Measurements from ENCODE around the gene BOD1.

BOD1 gene

GRCh38 chr5:173563246-173563645 is 53.2 kb downstream of the BOD1 start:
- no peaks in the 10 kb centered on the region for H3K9me3 ChIP-seq (ENCODE audit: low read depth, low read length)
- no peak for DNase-seq (ENCODE audit: low read depth, low spot score)
- TF ChIP-seq EZH2 (IDR thresholded peaks at IDR 0.05) (no peak), POLR2AphosphoS5 (IDR thresholded peaks at IDR 0.05; ENCODE audit: borderline replicate concordance, low read depth, low read length) (no peak), FOXP2 (optimal IDR thresholded peaks at IDR 0.05; ENCODE audit: control extremely low read depth, extremely low read length, insufficient read depth) (no peak)
- no peak overlapping the region for H3K4me3 ChIP-seq
- no peaks in the 10 kb centered on the region for H3K36me3 ChIP-seq (ENCODE audit: insufficient read depth, low read length)
- H3K9ac ChIP-seq (ENCODE audit: insufficient read length): no peak overlapping the region
- no peak overlapping the region for H3K27ac ChIP-seq

DNA sequence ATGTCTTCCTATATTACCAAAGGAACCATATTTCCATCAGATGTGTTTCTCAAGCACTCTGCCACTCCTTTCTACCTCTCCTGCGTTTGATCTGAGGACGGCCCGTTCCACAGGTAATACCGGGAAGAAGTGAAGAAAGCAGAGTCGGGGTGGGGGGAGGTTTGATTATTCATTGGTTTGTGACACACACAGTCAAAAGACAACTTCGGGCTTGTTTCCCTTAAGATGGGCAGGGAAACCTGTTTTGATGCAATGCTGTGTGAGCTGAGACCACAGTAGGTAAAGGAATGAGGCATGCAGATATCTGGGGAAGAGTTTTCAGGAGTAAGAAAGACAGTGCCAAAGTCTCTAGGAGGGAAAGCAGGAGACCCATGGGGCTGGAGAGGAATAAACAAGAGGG is 54.0 kb downstream of the BOD1 start:
- no peak for TF ChIP-seq FOXP2 (optimal IDR thresholded peaks at IDR 0.05; ENCODE audit: control extremely low read depth, extremely low read length, insufficient read depth)
- no peak for TF ChIP-seq EZH2 (IDR thresholded peaks at IDR 0.05)
- no peak for TF ChIP-seq POLR2AphosphoS5 (IDR thresholded peaks at IDR 0.05; ENCODE audit: borderline replicate concordance, low read depth, low read length)

More for the DNA sequence above, 54.0 kb downstream of the BOD1 start:
- H3K27ac ChIP-seq: no peak overlapping the region
- H3K9ac ChIP-seq (ENCODE audit: insufficient read length): no peak overlapping the region
- H3K4me3 ChIP-seq: no peak overlapping the region
- no peak for DNase-seq (ENCODE audit: low read depth, low spot score)
- H3K36me3 ChIP-seq (ENCODE audit: insufficient read depth, low read length): no peaks in the 10 kb centered on the region
- no peaks in the 10 kb centered on the region for H3K9me3 ChIP-seq (ENCODE audit: low read depth, low read length)

All from SK-N-MC (cell line).